ENCODE data around the gene ANKH.

Gene ANKH

GRCh38 chr5:14686517-14686916 lies 185.1 kb downstream of the ANKH start:
- TF ChIP-seq CTCF (conservative IDR thresholded peaks at IDR 0.05) = no peak
- peak overlapping the region; percentile 96 for H3K27ac ChIP-seq

GRCh38 chr5:14685757-14686156 lies 185.8 kb downstream of the ANKH start:
- TF ChIP-seq CTCF (conservative IDR thresholded peaks at IDR 0.05) = peak; percentile 85
- peak overlapping the region; percentile 96 for H3K27ac ChIP-seq

- H3K27ac ChIP-seq = peak overlapping the region; percentile 96
- TF ChIP-seq CTCF (conservative IDR thresholded peaks at IDR 0.05) = no peak
Measured at GRCh38 chr5:14684757-14685156, 186.8 kb downstream of the ANKH start.

- H3K27ac ChIP-seq = peak overlapping the region; percentile 96
- TF ChIP-seq CTCF (conservative IDR thresholded peaks at IDR 0.05) = no peak
Measured at GRCh38 chr5:14683906-14684455, 187.6 kb downstream of the ANKH start.

- H3K27ac ChIP-seq = no peak overlapping the region
- TF ChIP-seq CTCF (conservative IDR thresholded peaks at IDR 0.05) = no peak
Measured at GRCh38 chr5:14681236-14681752, 190.3 kb downstream of the ANKH start.

- no peak for TF ChIP-seq CTCF (conservative IDR thresholded peaks at IDR 0.05)
- H3K27ac ChIP-seq = no peak overlapping the region
Measured at GRCh38 chr5:14679595-14679994, 192.0 kb downstream of the ANKH start.

- no peak overlapping the region for H3K27ac ChIP-seq
- TF ChIP-seq CTCF (conservative IDR thresholded peaks at IDR 0.05) = no peak
Measured at GRCh38 chr5:14678773-14679334, 192.7 kb downstream of the ANKH start.
